Muscle of leg (tissue), 11 donors: ENCODE measurements around the gene ANXA5. TPM values are rescaled to one million over a fixed set of nuclear protein-coding genes. Genes with fewer than 3 reads are reported as not detected.

Source experiments
- DNase-seq: peaks from one replicate; pipeline ENCODE4 v3.0.0; 2013
- H3K27ac ChIP-seq: one replicate; pipeline ENCODE4 v1.5.1; 2013; ENCODE audit warnings: mild to moderate bottlenecking, low read length, control low read depth
- H3K27me3 ChIP-seq: one replicate; pipeline ENCODE4 v1.6.1; 2013; ENCODE audit warnings: low read length; ENCODE audit not compliant: control insufficient read depth, insufficient read depth
- H3K36me3 ChIP-seq: one replicate; pipeline ENCODE4 v1.6.1; 2013; ENCODE audit warnings: low read length; ENCODE audit not compliant: control insufficient read depth, insufficient read depth
- H3K4me1 ChIP-seq: one replicate; pipeline ENCODE4 v1.6.1; 2013; ENCODE audit warnings: low read length; ENCODE audit not compliant: control insufficient read depth, insufficient read depth
- H3K4me3 ChIP-seq: one replicate; pipeline ENCODE4 v1.5.1; 2013; ENCODE audit warnings: low read length, control low read depth
- H3K9me3 ChIP-seq: replicated peaks from 2 replicates; pipeline ENCODE4 v1.6.1; 2013; ENCODE audit warnings: low read depth, low read length; ENCODE audit not compliant: control insufficient read depth
- WGBS: methylation state at CpG from one replicate; pipeline ENCODE4 v1.1.5; 2013; ENCODE audit warnings: missing lambda C conversion rate; ENCODE audit not compliant: insufficient coverage; 5-methylcytosine and 5-hydroxymethylcytosine counted together
- polyA plus RNA-seq, 8 donors: library from polyadenylated mRNA; unstranded; fragments of 120-200 nt; gene quantifications; one replicate each; pipeline versions ENCODE4 v1.2.1 to v1.2.3, GENCODE V29; 2013; ENCODE audit warnings: inconsistent platforms in 1 of 8, low replicate concordance in 1 of 8; ENCODE audit not compliant: insufficient read length in 8 of 8, insufficient read depth in 1 of 8
- total RNA-seq: library from RNA; stranded (reverse); fragments of 120-200 nt; gene quantifications from one replicate; pipeline ENCODE4 v1.2.4, GENCODE V29; 2013

ANXA5 gene
- total and polyA plus RNA-seq, 9 donors, result 201 to 498 (median 310) TPM

GRCh38 chr4:121717680-121718237 lies 21.0 kb upstream of the ANXA5 start:
- no peak overlapping the region for H3K27ac ChIP-seq
- DNase-seq, result peak; percentile 33
- no peaks in the 10 kb centered on the region for H3K36me3 ChIP-seq
- WGBS, result 100% methylated on average over 1 of the region's 4 CpGs
- no peaks in the 10 kb centered on the region for H3K27me3 ChIP-seq
- H3K9me3 ChIP-seq, result no peaks in the 10 kb centered on the region
- H3K4me3 ChIP-seq, result no peak overlapping the region
- no peaks in the 10 kb centered on the region for H3K4me1 ChIP-seq

GRCh38 chr4:121714548-121714947 lies 17.8 kb upstream of the ANXA5 start:
- Histone ChIP-seq H3K9me3 (no peaks in the 10 kb centered on the region), H3K36me3 (no peaks in the 10 kb centered on the region), H3K27me3 (no peaks in the 10 kb centered on the region), H3K4me1 (peaks cover 11% of the 10 kb centered on the region), H3K4me3 (no peak overlapping the region), H3K27ac (no peak overlapping the region)
- WGBS, result 92% methylated on average over 2 of the region's 4 CpGs
- DNase-seq, result peak; percentile 28

DNA sequence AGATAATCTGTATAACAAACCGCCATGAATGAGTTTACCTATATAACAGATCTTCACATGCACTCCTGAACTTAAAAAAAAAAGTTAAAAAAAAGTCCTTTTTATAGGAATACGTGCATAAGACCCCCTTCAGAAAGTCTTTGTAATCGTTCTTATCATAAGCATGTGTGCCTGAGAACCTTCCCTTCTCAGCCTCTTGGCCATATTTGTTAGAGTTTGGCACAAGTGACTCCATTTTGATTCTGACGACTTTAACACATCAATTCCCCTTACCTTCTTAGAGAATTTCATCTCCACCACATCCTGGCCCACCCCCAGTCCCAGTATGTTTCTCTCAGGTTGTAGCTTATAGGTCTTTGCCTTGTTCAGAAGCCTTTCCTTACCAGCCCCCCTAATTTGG lies 16.0 kb upstream of the ANXA5 start:
- no peak for DNase-seq
- WGBS, result 71% methylated on average over 3 of the region's 4 CpGs
- Histone ChIP-seq H3K36me3 (no peaks in the 10 kb centered on the region), H3K9me3 (no peaks in the 10 kb centered on the region), H3K27ac (no peak overlapping the region), H3K4me1 (peaks cover 11% of the 10 kb centered on the region), H3K27me3 (no peaks in the 10 kb centered on the region), H3K4me3 (no peak overlapping the region)

DNA sequence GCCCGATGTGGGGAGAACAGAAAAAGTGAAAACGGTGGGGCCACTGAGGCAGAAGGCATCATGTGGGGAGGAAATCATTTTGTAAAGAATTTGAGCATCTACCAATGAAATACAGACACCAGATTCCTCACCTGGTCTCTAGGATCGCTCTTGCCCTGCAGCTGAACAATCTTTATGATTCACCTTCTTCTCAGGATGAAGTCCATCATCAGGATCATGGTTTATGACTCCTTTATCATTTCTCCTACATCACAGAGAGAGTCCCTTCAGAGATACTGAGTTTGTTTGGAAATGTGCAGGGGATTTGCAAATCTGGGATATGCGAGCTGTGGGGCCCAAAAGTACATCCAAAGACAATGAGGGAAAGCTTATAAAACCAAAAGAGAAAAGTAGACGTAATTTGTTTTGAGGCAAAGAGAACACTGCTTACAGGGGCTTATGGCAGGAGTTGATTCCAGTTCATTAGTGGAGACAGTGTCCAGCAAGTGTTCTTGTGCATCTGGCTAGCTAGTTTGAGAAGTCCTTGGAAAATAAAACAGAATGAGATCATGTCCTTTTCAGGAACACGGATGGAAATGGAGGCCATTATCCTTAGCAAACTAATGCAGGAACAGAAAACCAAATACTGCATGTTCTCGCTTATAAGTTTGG lies 15.3 kb upstream of the ANXA5 start:
- WGBS, result 73% methylated on average over 2 of the region's 7 CpGs
- peak; percentile 87 for DNase-seq
- Histone ChIP-seq H3K27me3 (no peaks in the 10 kb centered on the region), H3K4me3 (no peak overlapping the region), H3K27ac (peak overlapping the region; percentile 84), H3K9me3 (no peaks in the 10 kb centered on the region), H3K36me3 (no peaks in the 10 kb centered on the region), H3K4me1 (peaks cover 11% of the 10 kb centered on the region)

DNA sequence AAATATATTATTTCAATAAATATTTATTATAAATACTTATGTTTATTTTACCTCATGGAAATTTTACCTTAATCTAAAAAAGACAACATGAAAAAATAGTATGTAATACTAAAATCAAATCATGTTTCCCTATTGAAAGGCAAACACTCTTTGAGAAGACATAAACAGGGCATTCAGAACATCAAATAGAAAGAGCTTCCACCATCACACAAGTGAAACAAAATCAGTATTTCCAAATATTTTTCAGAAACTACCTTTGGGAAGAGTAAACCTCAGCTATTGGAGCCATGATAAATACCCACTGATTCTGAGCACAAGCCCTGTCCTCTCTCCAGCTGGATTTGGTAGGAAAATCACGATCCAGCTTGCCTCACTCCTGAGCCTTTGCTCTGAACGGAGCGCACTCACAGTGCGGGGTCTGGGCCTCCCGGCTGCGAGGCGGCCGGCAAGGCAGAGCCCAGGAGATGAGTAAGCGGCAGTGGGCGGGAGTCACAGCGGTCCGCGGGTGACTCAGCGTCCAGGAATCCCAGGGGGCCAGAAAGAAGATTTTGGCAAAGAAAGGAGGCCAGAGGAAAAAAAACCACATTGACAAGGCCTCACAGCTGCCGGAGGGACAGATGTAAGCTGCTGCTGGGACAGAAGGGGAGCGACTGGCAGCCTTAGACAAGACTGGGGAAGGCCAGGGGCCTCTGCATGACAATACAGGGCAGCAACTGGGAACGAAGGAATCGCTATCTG lies 14.7 kb upstream of the ANXA5 start:
- WGBS, result 2% methylated on average over 17 of the region's 18 CpGs
- H3K4me3 ChIP-seq, result no peak overlapping the region
- DNase-seq, result peak; percentile 95

GRCh38 chr4:121709766-121710405 lies 13.1 kb upstream of the ANXA5 start:
- Histone ChIP-seq H3K4me1 (peaks cover 11% of the 10 kb centered on the region), H3K4me3 (no peak overlapping the region), H3K9me3 (no peaks in the 10 kb centered on the region), H3K27me3 (no peaks in the 10 kb centered on the region), H3K27ac (no peak overlapping the region), H3K36me3 (no peaks in the 10 kb centered on the region)
- WGBS, result 90% methylated on average over 2 of the region's 3 CpGs
- no peak for DNase-seq

More for the DNA sequence above, 14.7 kb upstream of the ANXA5 start:
- Histone ChIP-seq H3K27me3 (no peaks in the 10 kb centered on the region), H3K27ac (peak overlapping the region; percentile 84), H3K9me3 (no peaks in the 10 kb centered on the region), H3K4me1 (peaks cover 11% of the 10 kb centered on the region), H3K36me3 (no peaks in the 10 kb centered on the region)

- no peak overlapping the region for H3K27ac ChIP-seq
- no peaks in the 10 kb centered on the region for H3K27me3 ChIP-seq
- no peak for DNase-seq
- no peaks in the 10 kb centered on the region for H3K36me3 ChIP-seq
- no peaks in the 10 kb centered on the region for H3K9me3 ChIP-seq
- H3K4me1 ChIP-seq, result peaks cover 10% of the 10 kb centered on the region
- no peak overlapping the region for H3K4me3 ChIP-seq
Measured at GRCh38 chr4:121707344-121707743, 10.6 kb upstream of the ANXA5 start.

GRCh38 chr4:121706595-121707021 lies 9.8 kb upstream of the ANXA5 start:
- Histone ChIP-seq H3K4me3 (no peak overlapping the region), H3K4me1 (peaks cover 3% of the 10 kb centered on the region), H3K36me3 (no peaks in the 10 kb centered on the region), H3K27me3 (no peaks in the 10 kb centered on the region), H3K27ac (no peak overlapping the region), H3K9me3 (no peaks in the 10 kb centered on the region)
- WGBS, result 78% methylated on average over 3 of the region's 4 CpGs
- DNase-seq, result no peak

DNA sequence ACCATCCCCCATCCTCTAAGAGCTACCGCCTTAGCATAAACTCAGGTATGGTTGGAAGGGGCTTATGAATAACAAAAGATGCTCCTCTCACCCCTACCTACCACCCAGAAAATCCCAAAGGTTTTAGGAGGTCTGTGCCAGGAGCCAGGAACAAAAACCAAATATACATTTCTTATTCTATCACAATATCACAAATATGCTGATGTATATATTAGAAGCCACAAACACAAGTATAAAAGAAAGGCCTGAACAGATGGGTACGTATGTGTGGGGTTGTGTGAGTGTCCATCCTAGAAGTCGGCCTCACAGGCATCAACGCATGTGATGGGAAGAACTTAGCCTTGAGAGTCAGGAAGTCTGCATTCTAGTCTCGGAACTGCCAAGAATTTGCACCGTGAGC lies 8.7 kb upstream of the ANXA5 start:
- Histone ChIP-seq H3K27ac (no peak overlapping the region), H3K36me3 (no peaks in the 10 kb centered on the region), H3K4me1 (no peaks in the 10 kb centered on the region), H3K27me3 (peaks cover 2% of the 10 kb centered on the region), H3K9me3 (no peaks in the 10 kb centered on the region), H3K4me3 (no peak overlapping the region)
- DNase-seq, result no peak
- no CpG with 5 or more reads among the region's 6 CpGs for WGBS

GRCh38 chr4:121702136-121702535 lies 5.4 kb upstream of the ANXA5 start:
- Histone ChIP-seq H3K4me3 (no peak overlapping the region), H3K9me3 (no peaks in the 10 kb centered on the region), H3K4me1 (peaks cover 4% of the 10 kb centered on the region), H3K27ac (no peak overlapping the region), H3K36me3 (no peaks in the 10 kb centered on the region), H3K27me3 (peaks cover 2% of the 10 kb centered on the region)
- WGBS, result 100% methylated on average over 3 of the region's 4 CpGs
- no peak for DNase-seq
